Rectal smooth muscle tissue (tissue), 1 donor: ENCODE results near the gene PARD3.

Experiments used
- H3K27ac ChIP-seq: one replicate; pipeline ENCODE4 v1.7.0; 2013; ENCODE audit warnings: low read depth, low read length, inconsistent platforms
- H3K27me3 ChIP-seq: one replicate; pipeline ENCODE4 v1.7.0; 2013; ENCODE audit warnings: low read length; ENCODE audit not compliant: control insufficient read depth, insufficient read depth
- H3K36me3 ChIP-seq: one replicate; pipeline ENCODE4 v1.7.0; 2013; ENCODE audit warnings: low read length; ENCODE audit not compliant: control insufficient read depth, insufficient read depth
- H3K4me1 ChIP-seq: one replicate; pipeline ENCODE4 v1.7.0; 2013; ENCODE audit warnings: low read length; ENCODE audit not compliant: control insufficient read depth, insufficient read depth
- H3K4me3 ChIP-seq: one replicate; pipeline ENCODE4 v1.7.0; 2013; ENCODE audit warnings: low read length
- H3K9ac ChIP-seq: one replicate; pipeline ENCODE4 v1.7.0; 2013; ENCODE audit warnings: low read length

Gene PARD3

DNA sequence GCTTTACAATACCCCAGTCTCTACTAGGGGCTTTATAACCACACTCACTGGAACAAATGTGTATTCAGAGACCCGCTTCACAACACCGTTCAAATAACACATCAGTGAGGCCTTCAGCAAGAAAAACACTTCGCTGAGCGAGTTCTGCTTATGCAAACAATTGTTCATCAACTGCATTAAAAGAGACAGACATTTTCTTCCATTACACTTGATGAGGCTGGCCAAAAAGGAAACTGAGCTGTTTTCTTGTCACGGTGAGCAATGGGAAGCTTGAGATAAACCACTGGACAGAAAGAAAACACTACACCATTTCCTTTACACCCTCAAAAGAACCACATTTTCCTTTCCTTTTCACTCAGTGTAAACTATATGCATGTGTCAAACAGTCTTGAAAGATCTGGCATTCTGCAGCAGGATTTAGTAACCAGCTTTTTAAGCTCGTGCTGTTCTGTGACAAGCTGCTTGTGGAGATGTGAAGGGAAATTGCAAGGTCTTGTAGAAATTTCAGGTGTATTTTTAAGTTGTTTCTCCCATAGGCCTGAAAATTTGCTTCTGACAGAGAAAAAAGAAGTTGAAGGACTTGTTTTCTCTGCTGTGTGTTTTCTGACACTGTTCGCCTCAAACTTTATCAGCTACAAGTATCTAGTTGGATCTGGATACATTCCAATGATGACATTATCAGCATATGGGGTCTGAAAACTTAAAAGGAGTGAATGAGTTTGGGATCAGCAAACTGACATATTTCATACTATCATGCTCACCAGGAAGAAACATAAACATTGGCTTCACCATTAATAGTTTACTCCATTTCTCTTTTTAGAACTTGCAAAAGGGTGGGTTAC, 693.1 kb downstream of the PARD3 start:
- Histone ChIP-seq H3K27ac (no peak overlapping the region), H3K36me3 (peaks cover 3% of the 10 kb centered on the region)

DNA sequence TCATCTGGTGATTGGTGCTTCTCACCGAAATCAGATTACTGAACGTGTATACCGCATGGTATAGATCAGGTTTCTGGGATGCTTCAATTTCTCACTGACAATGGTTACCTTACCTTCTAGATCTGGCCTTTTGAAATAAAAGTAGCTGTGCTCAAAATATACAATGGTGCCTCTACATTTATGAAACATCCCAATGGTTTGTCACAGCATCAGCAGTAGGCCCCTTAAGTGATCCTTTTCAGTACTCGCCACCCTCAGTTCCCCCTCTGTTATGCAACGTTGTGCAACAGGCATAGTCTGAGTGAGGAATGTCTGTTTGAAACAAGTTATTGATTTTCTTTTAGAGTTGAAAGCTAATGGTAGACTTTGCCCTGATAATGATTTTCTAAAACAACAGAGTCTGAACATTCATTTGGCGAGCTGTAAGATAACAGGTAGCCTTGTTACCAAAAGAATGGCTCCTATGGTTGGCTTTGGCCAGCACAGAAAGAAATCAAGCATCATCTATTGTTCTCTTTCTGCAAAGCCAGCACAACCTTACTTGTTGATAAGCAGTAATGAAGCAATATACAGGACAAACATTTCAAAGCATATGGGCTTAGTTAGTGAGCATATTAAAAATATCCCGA, 693.9 kb downstream of the PARD3 start:
- H3K9ac ChIP-seq = no peak overlapping the region
- peaks cover 9% of the 10 kb centered on the region for H3K4me1 ChIP-seq
- H3K27ac ChIP-seq = no peak overlapping the region
- peaks cover 3% of the 10 kb centered on the region for H3K36me3 ChIP-seq
- H3K4me3 ChIP-seq = no peak overlapping the region
- no peaks in the 10 kb centered on the region for H3K27me3 ChIP-seq

More for the DNA sequence above, 693.1 kb downstream of the PARD3 start:
- H3K4me3 ChIP-seq = no peak overlapping the region
- no peak overlapping the region for H3K9ac ChIP-seq
- peaks cover 11% of the 10 kb centered on the region for H3K4me1 ChIP-seq
- no peaks in the 10 kb centered on the region for H3K27me3 ChIP-seq

DNA sequence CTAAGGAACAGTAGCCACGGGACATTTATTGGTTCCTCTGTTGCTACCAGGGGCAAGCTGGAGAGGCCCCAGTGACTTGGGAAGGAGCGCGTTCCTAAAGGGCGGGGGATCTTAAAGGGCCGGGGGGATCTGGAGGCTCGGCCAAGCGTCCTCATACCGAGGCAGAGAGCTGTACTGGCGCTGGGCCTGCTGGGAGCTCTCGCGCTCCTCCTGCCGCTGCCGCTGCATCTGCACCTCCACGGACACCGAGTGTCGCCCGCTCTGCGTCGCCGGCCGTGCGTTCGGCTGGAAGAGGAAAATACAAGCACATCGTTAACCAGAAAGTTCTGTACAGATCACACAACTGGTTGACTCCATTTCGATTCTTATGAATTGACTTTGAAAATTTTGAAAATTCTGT, 695.6 kb downstream of the PARD3 start:
- H3K36me3 ChIP-seq = peaks cover 3% of the 10 kb centered on the region
- no peak overlapping the region for H3K9ac ChIP-seq
- H3K4me3 ChIP-seq = no peak overlapping the region
- H3K4me1 ChIP-seq = peaks cover 6% of the 10 kb centered on the region
- H3K27ac ChIP-seq = no peak overlapping the region
- no peaks in the 10 kb centered on the region for H3K27me3 ChIP-seq

DNA sequence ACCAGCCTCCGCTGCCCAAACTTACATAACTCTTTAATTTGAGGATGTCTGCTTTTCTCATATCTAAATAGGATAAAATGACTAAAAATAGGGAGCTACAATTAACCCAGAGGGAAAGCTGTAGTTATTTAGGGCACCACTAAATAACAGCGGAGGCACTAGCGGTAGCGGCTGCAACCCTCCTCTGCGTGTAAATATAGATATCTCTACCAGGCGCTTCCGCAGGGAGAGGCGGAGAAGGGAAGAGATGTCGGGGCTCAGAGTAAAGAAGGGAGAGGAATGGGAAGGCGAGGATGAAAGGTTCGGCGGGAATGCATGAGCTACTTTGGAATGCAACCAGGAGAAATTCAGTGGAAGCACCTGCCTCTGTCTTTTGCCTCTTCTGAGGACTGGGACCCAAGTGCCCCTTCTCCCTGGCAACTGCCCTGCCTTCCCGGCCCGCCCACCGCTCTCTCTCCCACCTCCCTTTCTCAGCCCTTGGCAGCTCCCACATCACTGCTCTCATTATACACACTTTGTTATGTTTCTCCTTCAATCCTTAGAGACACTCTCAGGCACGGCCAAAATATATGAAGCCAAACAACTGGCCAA, 698.3 kb downstream of the PARD3 start:
- Histone ChIP-seq H3K4me1 (no peaks in the 10 kb centered on the region), H3K27ac (no peak overlapping the region), H3K4me3 (no peak overlapping the region), H3K9ac (no peak overlapping the region), H3K27me3 (no peaks in the 10 kb centered on the region), H3K36me3 (peaks cover 3% of the 10 kb centered on the region)

DNA sequence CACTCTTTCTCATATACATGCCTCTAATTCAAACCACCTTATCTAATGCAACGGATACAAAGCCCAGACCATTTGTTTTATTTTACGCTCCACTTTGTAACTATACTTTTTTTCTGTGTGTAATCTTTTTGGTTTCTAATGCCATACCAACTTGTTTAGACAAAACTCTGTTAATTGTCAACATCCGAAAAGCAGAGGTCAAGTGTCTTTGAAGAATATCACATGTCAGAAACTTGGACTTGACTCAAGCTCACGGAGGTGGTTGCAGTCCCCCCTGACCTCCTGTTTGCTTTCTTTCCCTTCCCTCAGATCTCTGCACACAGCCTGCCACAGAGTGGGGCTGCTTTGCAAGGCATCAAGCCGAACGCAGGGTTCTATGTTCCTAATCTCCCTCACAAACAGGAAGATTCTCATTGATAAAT, 698.9 kb downstream of the PARD3 start:
- Histone ChIP-seq H3K27ac (no peak overlapping the region), H3K27me3 (no peaks in the 10 kb centered on the region), H3K9ac (no peak overlapping the region), H3K36me3 (peaks cover 3% of the 10 kb centered on the region), H3K4me3 (no peak overlapping the region), H3K4me1 (no peaks in the 10 kb centered on the region)

DNA sequence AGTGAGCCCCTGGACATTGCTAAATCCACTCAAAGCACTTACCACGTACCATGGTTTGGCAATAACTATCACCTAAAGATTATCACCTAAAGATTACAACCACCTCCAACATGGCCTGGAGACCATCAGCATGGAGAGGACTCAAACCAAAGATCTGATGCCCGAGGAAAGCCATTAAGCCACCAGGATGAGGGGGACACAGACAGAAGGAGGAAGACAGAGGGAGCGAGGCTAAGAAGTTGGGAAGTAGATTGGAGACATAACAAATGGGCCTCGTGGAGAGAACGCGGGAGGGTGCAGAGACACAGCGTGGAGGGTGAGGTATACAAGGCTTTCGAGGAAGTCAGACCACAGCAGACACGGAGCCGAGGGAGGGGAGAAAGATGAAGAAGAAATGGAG, 700.2 kb downstream of the PARD3 start:
- Histone ChIP-seq H3K9ac (no peak overlapping the region), H3K4me3 (no peak overlapping the region), H3K27ac (no peak overlapping the region), H3K27me3 (no peaks in the 10 kb centered on the region), H3K4me1 (no peaks in the 10 kb centered on the region), H3K36me3 (peaks cover 3% of the 10 kb centered on the region)

DNA sequence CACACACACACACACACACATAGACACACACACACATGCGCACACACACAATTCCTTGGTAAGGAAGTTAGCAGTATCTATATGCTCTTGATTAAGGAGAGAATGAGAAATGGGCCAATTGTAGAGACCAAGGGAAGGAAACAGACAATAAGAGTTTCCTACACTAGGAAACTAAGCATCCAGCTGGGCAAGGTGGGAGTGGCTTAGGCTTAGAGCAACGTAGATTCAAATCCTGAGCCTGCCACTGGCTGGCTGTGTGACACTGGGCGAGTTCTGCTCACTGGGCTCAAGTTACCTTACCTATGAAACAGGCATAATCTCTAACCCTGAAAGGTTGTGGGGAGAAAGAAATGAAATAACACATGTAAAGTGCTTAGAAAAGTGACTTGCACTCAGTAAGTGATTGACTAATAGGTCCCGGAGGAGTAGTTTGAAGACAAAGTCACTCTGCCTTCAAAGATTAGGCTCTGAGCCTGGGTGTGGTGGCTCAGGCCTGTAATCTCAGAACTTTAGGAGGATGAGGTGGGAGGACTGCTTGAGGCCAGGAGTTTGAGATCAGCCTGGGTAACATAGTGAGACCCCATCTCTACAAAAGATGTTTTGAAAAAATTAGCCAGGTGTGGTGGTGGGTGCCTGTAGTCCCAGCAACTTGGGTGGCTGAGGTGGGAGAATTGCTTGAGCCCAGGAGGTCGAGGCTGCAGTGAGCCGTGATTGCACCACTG, 701.4 kb downstream of the PARD3 start:
- no peak overlapping the region for H3K27ac ChIP-seq
- no peak overlapping the region for H3K9ac ChIP-seq
- no peak overlapping the region for H3K4me3 ChIP-seq
- H3K27me3 ChIP-seq = no peaks in the 10 kb centered on the region
- no peaks in the 10 kb centered on the region for H3K36me3 ChIP-seq
- H3K4me1 ChIP-seq = no peaks in the 10 kb centered on the region

DNA sequence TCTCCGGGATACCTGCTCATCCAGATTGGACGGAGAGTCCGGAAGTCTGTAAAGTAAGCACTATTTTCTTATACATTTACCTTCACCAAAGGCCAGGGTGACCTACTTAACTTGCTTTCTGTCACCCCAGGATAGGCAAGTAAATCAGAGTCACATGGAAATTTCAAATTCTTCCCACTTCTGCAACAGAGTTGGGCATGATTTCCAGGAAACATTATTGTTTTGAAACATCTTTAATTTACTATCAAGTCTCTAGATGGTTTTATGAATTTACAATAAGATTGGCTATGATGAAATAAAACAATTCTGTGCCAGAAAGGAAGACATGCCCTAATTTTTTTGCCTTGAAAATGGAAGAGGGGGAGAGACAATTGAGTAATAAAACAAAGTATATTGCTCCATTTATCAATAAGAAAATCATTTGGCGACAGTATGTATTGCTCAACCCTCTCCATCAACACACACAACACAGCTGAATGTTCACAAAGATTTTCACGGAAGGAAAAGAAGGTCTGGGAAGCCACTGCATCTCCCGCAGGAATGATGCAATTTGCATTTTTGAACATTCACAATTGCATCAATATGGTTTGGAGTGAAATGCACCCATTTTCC, 702.8 kb downstream of the PARD3 start:
- Histone ChIP-seq H3K9ac (no peak overlapping the region), H3K4me3 (no peak overlapping the region), H3K36me3 (no peaks in the 10 kb centered on the region), H3K4me1 (no peaks in the 10 kb centered on the region), H3K27ac (no peak overlapping the region), H3K27me3 (no peaks in the 10 kb centered on the region)

DNA sequence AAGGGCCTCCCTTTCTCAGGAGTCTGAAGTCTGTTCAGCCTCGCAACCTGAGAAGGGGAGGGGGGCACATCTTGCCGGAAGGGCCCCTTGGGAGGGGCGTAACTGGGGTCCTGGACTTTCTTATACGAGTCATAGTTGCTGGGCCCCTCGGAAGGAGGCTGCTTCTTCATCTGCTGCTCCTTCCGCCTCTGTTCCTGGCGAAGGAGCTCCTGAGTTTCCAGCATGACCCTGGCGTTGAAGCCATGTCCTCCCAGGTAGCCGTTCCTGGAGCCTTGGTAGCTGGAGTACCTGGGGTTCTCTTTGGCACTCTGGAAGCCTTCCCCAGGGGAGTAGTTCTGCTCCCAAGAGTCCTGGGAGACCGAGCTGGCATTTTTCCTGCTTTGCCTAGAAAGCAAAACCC, 703.9 kb downstream of the PARD3 start:
- no peaks in the 10 kb centered on the region for H3K4me1 ChIP-seq
- no peak overlapping the region for H3K4me3 ChIP-seq
- no peaks in the 10 kb centered on the region for H3K27me3 ChIP-seq
- no peak overlapping the region for H3K9ac ChIP-seq
- H3K27ac ChIP-seq = no peak overlapping the region
- H3K36me3 ChIP-seq = no peaks in the 10 kb centered on the region

DNA sequence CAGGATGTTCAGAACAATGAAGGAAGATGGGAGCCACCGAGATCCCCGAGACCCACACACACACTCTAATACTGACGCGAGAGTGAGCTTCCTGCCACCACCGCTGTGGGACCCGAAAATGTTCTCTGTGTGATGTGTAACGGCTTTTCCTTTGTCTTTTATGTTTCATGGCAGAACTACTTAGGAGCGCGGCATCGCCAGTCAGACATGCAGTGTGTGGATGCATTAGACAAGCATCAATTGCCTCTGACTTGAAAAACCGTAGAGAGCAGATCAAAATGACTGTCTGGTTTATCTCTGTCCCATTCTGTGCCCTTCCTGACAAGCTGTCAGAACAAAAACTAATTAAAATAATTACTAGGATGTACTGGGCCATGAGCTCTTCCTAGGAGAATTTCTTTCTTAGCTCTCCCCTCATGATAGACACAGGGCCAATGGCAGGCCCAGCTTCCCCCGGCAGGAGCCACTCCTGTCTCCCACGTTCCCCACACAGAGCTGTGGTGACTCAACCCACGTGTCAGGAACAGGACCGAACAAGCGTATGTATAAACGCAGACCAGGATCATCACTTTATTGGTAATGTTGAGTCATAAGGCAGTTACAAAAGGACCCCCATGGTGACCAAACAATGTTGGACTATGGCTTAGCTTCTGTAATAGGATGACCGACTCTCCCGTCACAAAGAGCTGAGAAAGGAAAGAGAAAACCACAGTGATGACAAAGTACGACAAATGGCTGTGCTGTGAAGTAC, 705.0 kb downstream of the PARD3 start:
- Histone ChIP-seq H3K36me3 (no peaks in the 10 kb centered on the region), H3K4me1 (no peaks in the 10 kb centered on the region), H3K27ac (no peak overlapping the region), H3K27me3 (no peaks in the 10 kb centered on the region), H3K9ac (no peak overlapping the region), H3K4me3 (no peak overlapping the region)

DNA sequence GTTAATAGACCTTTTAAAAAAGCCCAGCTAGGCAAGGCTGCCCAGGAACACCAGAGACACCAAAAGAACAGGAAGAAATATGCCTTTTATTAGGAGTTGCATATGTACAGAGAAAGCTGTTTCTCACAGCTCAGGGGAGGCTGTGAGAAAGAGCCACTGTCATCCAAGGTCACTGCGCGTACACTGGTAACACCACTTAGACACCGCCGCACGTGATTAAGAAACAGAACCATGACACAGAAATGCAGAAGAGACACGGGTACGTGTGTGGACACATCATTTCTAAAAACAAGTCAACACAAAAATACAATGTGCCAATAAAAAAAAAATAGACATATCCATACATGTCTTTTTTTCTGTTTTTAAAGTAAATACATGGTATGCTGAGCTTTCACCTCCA, 705.6 kb downstream of the PARD3 start:
- Histone ChIP-seq H3K36me3 (no peaks in the 10 kb centered on the region), H3K9ac (no peak overlapping the region), H3K4me3 (no peak overlapping the region), H3K4me1 (no peaks in the 10 kb centered on the region), H3K27ac (no peak overlapping the region), H3K27me3 (no peaks in the 10 kb centered on the region)
